ENCODE results near the gene INPP4B. TPM values are rescaled to one million over a fixed set of nuclear protein-coding genes. Genes with fewer than 3 reads are reported as not detected.

Gene INPP4B
- total RNA-seq (2022) (11.5 and 17.6 TPM in 2 replicates), Bru-seq, nascent RNA (percentile 61 among the genes with signal in this experiment), BruChase-seq, experiment 1, labeled RNA remaining after a 6-hour chase (percentile 43 among the genes with signal in this experiment), BruChase-seq, experiment 2, labeled RNA remaining after a 2-hour chase (percentile 45 among the genes with signal in this experiment)
- long read RNA-seq, partial matches to known transcripts: 25 of 32 reads
- long read RNA-seq, other reads (novel, unspliced or antisense): 7 of 32 reads

GRCh38 chr4:142846108-142846728 lies at the start of gene INPP4B:
TSS of gene INPP4B (minus strand) at chr4:142846301.
- peak within 1 kb of the TSS; percentile 27 for H3K27ac Mint-ChIP-seq (ENCODE audit: low read depth, unreplicated experiment)
- no peak for TF ChIP-seq CTCF (IDR thresholded peaks at IDR 0.05; ENCODE audit: unreplicated experiment)
- DNase-seq (ENCODE audit: unreplicated experiment): peak; percentile 39
- BruUV-seq (replicated peaks): no TSS peak
- H3K36me3 Mint-ChIP-seq (ENCODE audit: insufficient read depth, unreplicated experiment): no peaks in the 10 kb centered on the region
- H3K4me1 Mint-ChIP-seq (ENCODE audit: insufficient read depth, unreplicated experiment): peaks cover 6% of the 10 kb centered on the region
- H3K27me3 Mint-ChIP-seq (ENCODE audit: insufficient read depth, unreplicated experiment): no peaks in the 10 kb centered on the region
- peak within 1 kb of the TSS; percentile 82 for H3K4me3 Mint-ChIP-seq (ENCODE audit: unreplicated experiment)
- intact Hi-C loops (cut with micrococcal nuclease): loop anchor here (1.0 to 10.0 kb wide), 7 partner anchors 239 to 1539 kb away; no protein-coding TSS in a partner anchor
- no peaks in the 10 kb centered on the region for H3K9me3 Mint-ChIP-seq (ENCODE audit: unreplicated experiment)
- ChIA-PET POLR2A (interaction anchor here (0.6 to 1.2 kb wide), 2 partner anchors 643 to 845 kb away, joined by 3 read pairs; no protein-coding TSS in a partner anchor), CTCF (interaction anchor here (0.6 to 2.2 kb wide), 14 partner anchors 8 to 996 kb away, joined by 3 to 23 read pairs (median 4); no protein-coding TSS in a partner anchor)

GRCh38 chr4:142893012-142893411 lies 46.9 kb upstream of the INPP4B start:
- TF ChIP-seq CTCF (IDR thresholded peaks at IDR 0.05; ENCODE audit: unreplicated experiment): no peak
- CTCF ChIA-PET: no interaction called here
- peaks cover 16% of the 10 kb centered on the region for H3K9me3 Mint-ChIP-seq (ENCODE audit: unreplicated experiment)
- H3K4me3 Mint-ChIP-seq (ENCODE audit: unreplicated experiment): no peak overlapping the region
- no peak overlapping the region for H3K27ac Mint-ChIP-seq (ENCODE audit: low read depth, unreplicated experiment)
- no peak for DNase-seq (ENCODE audit: unreplicated experiment)
- no peaks in the 10 kb centered on the region for H3K4me1 Mint-ChIP-seq (ENCODE audit: insufficient read depth, unreplicated experiment)
- intact Hi-C loops (cut with micrococcal nuclease): no loop called here
- POLR2A ChIA-PET: no interaction called here
- BruUV-seq (replicated peaks): no TSS peak
- no peaks in the 10 kb centered on the region for H3K27me3 Mint-ChIP-seq (ENCODE audit: insufficient read depth, unreplicated experiment)
- no peaks in the 10 kb centered on the region for H3K36me3 Mint-ChIP-seq (ENCODE audit: insufficient read depth, unreplicated experiment)

GRCh38 chr4:142886566-142886965 lies 40.5 kb upstream of the INPP4B start:
- Mint-ChIP-seq H3K27me3 (ENCODE audit: insufficient read depth, unreplicated experiment) (no peaks in the 10 kb centered on the region), H3K9me3 (ENCODE audit: unreplicated experiment) (no peaks in the 10 kb centered on the region), H3K4me3 (ENCODE audit: unreplicated experiment) (no peak overlapping the region), H3K27ac (ENCODE audit: low read depth, unreplicated experiment) (no peak overlapping the region), H3K36me3 (ENCODE audit: insufficient read depth, unreplicated experiment) (no peaks in the 10 kb centered on the region), H3K4me1 (ENCODE audit: insufficient read depth, unreplicated experiment) (no peaks in the 10 kb centered on the region)
- no peak for TF ChIP-seq CTCF (IDR thresholded peaks at IDR 0.05; ENCODE audit: unreplicated experiment)
- CTCF ChIA-PET: no interaction called here
- BruUV-seq (replicated peaks): no TSS peak
- no peak for DNase-seq (ENCODE audit: unreplicated experiment)
- intact Hi-C loops (cut with micrococcal nuclease): loop anchor here (10.0 kb wide), 1 partner anchor 98 kb away; no protein-coding TSS in a partner anchor
- POLR2A ChIA-PET: no interaction called here

GRCh38 chr4:142883040-142883832 lies 37.1 kb upstream of the INPP4B start:
- no peaks in the 10 kb centered on the region for H3K4me1 Mint-ChIP-seq (ENCODE audit: insufficient read depth, unreplicated experiment)
- CTCF ChIA-PET: interaction anchor here (0.6 to 1.3 kb wide), 5 partner anchors 200 to 610 kb away, joined by 3 to 4 read pairs (median 3); no protein-coding TSS in a partner anchor
- POLR2A ChIA-PET: no interaction called here
- peak; percentile 26 for DNase-seq (ENCODE audit: unreplicated experiment)
- H3K27me3 Mint-ChIP-seq (ENCODE audit: insufficient read depth, unreplicated experiment): no peaks in the 10 kb centered on the region
- TF ChIP-seq CTCF (IDR thresholded peaks at IDR 0.05; ENCODE audit: unreplicated experiment): no peak
- H3K27ac Mint-ChIP-seq (ENCODE audit: low read depth, unreplicated experiment): no peak overlapping the region
- H3K9me3 Mint-ChIP-seq (ENCODE audit: unreplicated experiment): no peaks in the 10 kb centered on the region
- H3K36me3 Mint-ChIP-seq (ENCODE audit: insufficient read depth, unreplicated experiment): no peaks in the 10 kb centered on the region
- no peak overlapping the region for H3K4me3 Mint-ChIP-seq (ENCODE audit: unreplicated experiment)
- intact Hi-C loops (cut with micrococcal nuclease): loop anchor here (10.0 kb wide), 1 partner anchor 102 kb away; no protein-coding TSS in a partner anchor
- BruUV-seq (replicated peaks): no TSS peak
